Stimulated activated CD8-positive, alpha-beta memory T cell treated with anti-CD3 and anti-CD28 coated beads, Interleukin-12 subunit alpha, Interleukin-12 subunit beta, amount 100 ng/mL, for 4 hours (primary cell): ENCODE results near the gene AVPR1A.
"Not testable (repeated sequence)": the region's sequence is repeated elsewhere in the genome, so short reads cannot be mapped to it uniquely, and the experiment has no call there.

Experiments used
- DNase-seq: peaks from one replicate; pipeline ENCODE4 v3.0.0-alpha.2; 2020; ENCODE audit warnings: low read depth

The AVPR1A gene

GRCh38 chr12:63150713-63151622, at the start of gene AVPR1A:
TSS of gene AVPR1A (minus strand) at chr12:63151201. CDS start at chr12:63150836, 365 bp downstream.
- DNase-seq, result no peak

- no peak for DNase-seq
These were observed 45.2 kb upstream of the AVPR1A start for GRCh38 chr12:63196168-63196567.

- no peak for DNase-seq
These were observed 28.2 kb upstream of the AVPR1A start for GRCh38 chr12:63179224-63179623.

- no peak for DNase-seq
These were observed 19.3 kb upstream of the AVPR1A start for GRCh38 chr12:63170321-63170720.

- DNase-seq, result not testable (repeated sequence)
These were observed 16.7 kb upstream of the AVPR1A start for GRCh38 chr12:63167741-63168140.

GRCh38 chr12:63164911-63165310, 13.9 kb upstream of the AVPR1A start:
- no peak for DNase-seq

GRCh38 chr12:63163541-63163940, 12.5 kb upstream of the AVPR1A start:
- DNase-seq, result no peak

GRCh38 chr12:63155375-63155774, 4.4 kb upstream of the AVPR1A start:
- DNase-seq, result no peak

- no peak for DNase-seq
These were observed 3.6 kb upstream of the AVPR1A start for GRCh38 chr12:63154560-63154959.

GRCh38 chr12:63152321-63152700, 1.3 kb upstream of the AVPR1A start:
- DNase-seq, result no peak

GRCh38 chr12:63151623-63152320, 771 bp upstream of the AVPR1A start:
- no peak for DNase-seq

- DNase-seq, result no peak
These were observed 890 bp downstream of the AVPR1A start for GRCh38 chr12:63149909-63150712.

- DNase-seq, result no peak
These were observed 6.4 kb downstream of the AVPR1A start for GRCh38 chr12:63144556-63144955.

GRCh38 chr12:63138488-63138887, 12.5 kb downstream of the AVPR1A start:
- DNase-seq, result no peak

GRCh38 chr12:63133981-63134380, 17.0 kb downstream of the AVPR1A start:
- no peak for DNase-seq

GRCh38 chr12:63132201-63132600, 18.8 kb downstream of the AVPR1A start:
- DNase-seq, result no peak

- DNase-seq, result no peak
These were observed 21.1 kb downstream of the AVPR1A start for GRCh38 chr12:63129927-63130326.

GRCh38 chr12:63124778-63125177, 26.2 kb downstream of the AVPR1A start:
- DNase-seq, result no peak

GRCh38 chr12:63103494-63104131, 47.4 kb downstream of the AVPR1A start:
- no peak for DNase-seq

- DNase-seq, result no peak
These were observed 49.1 kb downstream of the AVPR1A start for GRCh38 chr12:63101920-63102319.

- no peak for DNase-seq
These were observed 52.1 kb downstream of the AVPR1A start for GRCh38 chr12:63098851-63099250.
